ENCODE results near the gene DLEC1.

DNA sequence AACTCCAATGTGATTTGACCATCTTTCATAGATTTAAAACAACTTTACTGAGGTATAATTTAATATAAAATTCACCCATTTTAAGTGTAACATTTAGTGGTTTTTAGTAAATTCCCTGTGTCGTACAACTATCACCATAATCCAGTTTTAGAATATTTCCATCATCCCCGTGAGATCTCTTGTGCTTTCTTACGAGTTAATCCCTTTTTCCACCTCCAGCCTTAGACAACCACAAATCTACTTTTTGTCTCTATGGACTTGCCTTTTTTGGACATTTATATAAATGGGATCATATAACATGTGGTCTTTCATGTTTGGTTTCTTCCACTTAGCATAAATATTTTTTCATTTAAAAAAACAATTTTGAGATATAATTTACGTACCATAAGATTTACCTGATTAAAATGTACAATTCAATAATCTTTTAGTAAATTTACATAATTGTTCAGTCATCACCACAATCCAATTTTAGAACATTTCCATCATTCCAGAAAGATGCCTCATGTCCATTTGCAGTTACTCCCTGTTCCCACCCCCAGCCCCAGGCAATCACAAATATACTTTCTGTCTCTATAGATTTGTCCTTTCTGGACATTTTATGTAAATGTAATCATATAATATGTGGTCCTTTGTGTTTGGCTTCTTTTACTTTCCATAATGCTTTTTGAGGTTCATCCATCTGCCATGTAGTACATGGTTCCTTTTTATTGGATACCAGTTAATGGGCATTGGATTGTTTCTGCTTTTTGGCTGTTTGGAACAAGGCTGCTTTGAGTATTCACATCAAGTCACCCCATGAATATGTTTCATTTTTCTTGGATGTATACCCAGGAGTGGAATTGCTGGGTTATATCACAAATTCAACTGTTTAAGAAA lies 129.4 kb downstream of the DLEC1 start:
- TF ChIP-seq, protein P1, sequence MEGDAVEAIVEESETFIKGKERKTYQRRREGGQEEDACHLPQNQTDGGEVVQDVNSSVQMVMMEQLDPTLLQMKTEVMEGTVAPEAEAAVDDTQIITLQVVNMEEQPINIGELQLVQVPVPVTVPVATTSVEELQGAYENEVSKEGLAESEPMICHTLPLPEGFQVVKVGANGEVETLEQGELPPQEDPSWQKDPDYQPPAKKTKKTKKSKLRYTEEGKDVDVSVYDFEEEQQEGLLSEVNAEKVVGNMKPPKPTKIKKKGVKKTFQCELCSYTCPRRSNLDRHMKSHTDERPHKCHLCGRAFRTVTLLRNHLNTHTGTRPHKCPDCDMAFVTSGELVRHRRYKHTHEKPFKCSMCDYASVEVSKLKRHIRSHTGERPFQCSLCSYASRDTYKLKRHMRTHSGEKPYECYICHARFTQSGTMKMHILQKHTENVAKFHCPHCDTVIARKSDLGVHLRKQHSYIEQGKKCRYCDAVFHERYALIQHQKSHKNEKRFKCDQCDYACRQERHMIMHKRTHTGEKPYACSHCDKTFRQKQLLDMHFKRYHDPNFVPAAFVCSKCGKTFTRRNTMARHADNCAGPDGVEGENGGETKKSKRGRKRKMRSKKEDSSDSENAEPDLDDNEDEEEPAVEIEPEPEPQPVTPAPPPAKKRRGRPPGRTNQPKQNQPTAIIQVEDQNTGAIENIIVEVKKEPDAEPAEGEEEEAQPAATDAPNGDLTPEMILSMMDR (IDR thresholded peaks at IDR 0.05) = no peak
- TF ChIP-seq POLR2A (IDR thresholded peaks at IDR 0.05) (no peak), EP300 (IDR thresholded peaks at IDR 0.05) (no peak), POLR2AphosphoS5 (IDR thresholded peaks at IDR 0.05) (no peak)

Measured in suprapubic skin (tissue), 4 donors.